NAMALWA (cell line): ENCODE measurements around the gene CDH8.

ENCODE experiments used
- DNase-seq: peaks from one replicate; pipeline ENCODE4 v3.0.0-alpha.2; 2015; ENCODE audit warnings: low spot score

Gene CDH8

GRCh38 chr16:62029947-62030346 lies 6.3 kb downstream of the CDH8 start:
- DNase-seq, result no peak

GRCh38 chr16:62022688-62023087 lies 13.6 kb downstream of the CDH8 start:
- DNase-seq, result no peak

GRCh38 chr16:62021161-62021581 lies 15.1 kb downstream of the CDH8 start:
- no peak for DNase-seq

DNA sequence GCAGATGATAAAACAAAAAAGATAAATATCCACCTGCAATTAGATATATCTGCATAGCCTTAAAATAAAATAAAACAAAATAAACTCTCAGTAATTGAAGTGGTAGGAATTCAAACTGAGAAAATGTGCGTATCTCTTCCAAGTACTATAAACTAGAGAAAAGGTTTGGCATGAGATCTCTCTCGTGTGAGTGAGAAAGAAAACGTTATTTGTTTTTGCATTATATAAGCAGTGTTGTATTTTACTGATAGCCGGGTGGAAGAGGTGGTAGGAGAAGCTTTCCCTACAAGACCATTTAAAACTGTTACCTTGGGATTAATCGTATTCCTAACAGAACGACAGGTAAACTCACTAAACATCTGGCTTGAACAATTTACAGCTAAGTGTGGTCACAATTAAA lies 15.6 kb downstream of the CDH8 start:
- no peak for DNase-seq

GRCh38 chr16:62019851-62020250 lies 16.4 kb downstream of the CDH8 start:
- no peak for DNase-seq

DNA sequence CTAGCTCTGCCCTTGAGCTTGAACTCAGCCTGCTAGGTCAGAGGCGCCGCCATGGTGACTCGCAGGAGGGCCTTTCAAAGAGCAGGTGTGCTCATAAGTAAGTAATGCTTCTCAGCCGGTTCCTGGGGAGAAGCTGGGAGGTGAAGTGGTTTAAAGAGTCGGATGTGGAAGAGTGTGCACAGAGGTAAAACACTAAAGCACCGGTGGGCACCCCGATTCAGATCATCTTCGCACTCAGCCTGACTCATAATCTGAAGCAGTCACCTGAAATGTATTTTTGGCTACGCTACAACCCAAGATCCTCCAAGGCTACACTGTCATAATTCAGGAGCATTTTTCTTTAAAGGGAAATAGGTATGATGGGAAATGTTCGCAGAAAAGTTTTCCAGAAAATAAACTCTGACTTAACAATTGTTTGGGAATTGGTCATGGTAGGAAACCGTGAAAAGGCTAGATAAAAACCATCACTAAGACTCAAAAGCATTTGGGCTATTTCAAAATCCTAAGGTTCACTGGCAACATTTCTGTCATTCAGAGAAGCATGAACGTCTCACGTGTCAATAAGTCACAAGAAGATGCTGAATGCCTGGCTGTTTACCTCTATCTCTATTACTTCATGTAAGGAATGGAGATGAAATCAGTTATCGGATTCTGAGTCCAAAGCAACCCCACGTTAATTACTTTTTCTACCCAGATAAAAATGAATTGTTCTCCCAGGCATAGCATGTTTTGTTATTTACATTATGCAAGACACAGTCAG lies 17.8 kb downstream of the CDH8 start:
- DNase-seq, result no peak

DNA sequence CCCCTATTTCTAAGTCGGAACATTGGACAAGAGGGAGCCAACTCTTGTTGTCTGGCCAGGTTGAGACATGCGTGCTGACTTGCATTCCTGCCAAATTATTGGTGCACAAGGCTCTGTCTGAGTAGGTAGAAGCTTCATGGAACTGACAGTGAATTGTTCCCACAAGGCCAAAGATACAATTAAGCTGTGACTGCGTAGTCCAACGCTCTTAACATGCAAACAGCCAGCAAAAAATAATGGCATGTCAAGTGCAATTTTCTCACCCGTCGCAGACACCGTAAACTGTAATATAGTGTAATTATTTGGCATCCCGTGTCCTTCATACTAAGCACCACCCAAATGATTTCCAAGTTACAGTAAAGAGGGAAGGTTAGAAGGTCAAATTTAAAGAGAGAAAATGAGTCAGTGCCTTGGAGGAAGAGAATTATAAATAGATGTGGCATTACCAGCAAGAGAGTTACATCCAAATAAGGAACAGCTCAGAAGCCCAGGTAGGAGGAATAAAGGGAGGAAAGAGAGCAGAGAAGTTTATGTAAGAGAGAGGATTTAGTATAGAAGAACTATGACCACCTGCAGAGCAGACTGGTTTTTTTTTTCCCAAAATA lies 21.8 kb downstream of the CDH8 start:
- DNase-seq, result no peak

- DNase-seq, result no peak
Observed at GRCh38 chr16:62010186-62010585, 26.1 kb downstream of the CDH8 start.

GRCh38 chr16:61998460-61998859 lies 37.8 kb downstream of the CDH8 start:
- no peak for DNase-seq

GRCh38 chr16:61993108-61993507 lies 43.1 kb downstream of the CDH8 start:
- no peak for DNase-seq

DNA sequence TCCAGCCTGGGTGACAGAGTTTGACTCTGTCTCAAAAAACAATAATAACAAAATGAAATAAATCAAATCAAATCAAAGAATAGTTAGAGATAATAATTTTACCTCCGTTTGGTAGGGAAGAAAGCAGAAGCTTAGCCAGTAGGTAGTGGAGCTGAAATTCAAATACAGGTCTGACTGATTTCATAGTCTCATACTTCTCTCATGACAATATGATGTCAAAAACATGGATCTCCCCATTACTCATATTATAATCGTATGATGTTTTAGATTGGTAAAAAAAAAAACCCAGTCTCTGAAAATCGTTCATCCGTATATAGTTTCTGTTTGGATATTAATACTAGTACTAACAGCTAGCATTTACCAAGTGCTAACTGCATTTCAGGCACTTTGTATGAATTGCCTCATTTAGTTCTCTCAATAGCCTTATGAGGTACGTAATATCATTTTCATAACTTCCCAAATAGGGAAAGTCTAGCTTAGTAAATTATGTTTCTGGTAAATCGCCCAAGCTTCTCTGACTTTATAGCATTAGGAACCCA lies 48.7 kb downstream of the CDH8 start:
- no peak for DNase-seq

DNA sequence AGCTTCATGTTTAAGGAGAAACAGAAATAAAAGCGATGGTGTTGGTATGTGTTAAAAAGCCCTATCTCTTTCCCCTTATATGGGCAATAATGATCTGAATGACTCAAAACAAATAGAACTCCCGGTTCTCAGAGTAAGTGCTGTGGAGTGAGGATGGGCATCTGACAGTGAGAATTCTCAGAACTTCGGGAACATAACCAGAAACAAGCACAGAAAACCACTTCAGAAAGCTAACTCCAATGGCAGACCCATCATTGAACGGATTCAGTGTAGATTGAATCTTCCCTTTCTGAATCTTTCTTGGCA lies 67.2 kb downstream of the CDH8 start:
- DNase-seq, result no peak

DNA sequence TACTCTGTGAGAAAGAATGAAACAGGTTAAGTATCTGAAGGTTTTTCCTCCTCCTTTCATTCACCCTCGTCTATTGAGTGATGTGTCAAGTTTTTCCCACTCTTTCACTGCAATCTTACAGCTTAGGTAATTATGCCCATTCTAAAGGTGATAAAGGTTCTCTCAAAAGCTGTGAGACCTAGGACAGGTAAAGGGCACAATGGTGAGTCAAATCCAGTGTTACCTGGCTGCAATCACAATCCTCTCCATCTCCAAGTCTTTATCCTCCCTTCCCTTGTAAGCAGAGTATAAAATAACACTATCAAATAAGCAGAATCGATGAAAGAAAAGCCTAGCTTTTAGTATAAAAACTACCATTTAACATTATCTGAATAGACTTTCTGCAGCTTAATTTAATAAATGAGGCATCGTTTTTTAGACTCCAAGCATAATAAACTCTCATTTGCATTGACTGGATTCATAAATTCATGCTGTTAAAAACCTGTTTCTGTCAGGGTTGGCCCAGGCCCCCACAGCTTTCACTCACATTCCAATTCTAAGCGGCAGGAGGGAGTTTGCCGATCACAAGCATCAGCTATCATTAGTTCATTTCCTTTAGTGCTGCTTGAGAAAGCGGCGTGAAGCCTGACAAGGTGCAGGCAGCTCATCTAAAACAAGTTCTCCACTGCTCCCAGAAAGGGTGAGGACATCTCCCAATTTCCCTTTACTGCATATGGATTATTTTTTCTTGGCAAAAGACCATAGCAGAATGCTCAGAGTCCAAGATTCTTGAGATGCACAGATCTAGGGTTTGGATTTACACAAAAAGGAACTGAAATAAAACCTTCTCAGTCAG lies 67.8 kb downstream of the CDH8 start:
- DNase-seq, result no peak

- no peak for DNase-seq
Observed at GRCh38 chr16:61957075-61957855, 79.0 kb downstream of the CDH8 start.

GRCh38 chr16:61952841-61953240 lies 83.4 kb downstream of the CDH8 start:
- no peak for DNase-seq

- DNase-seq, result no peak
Observed at GRCh38 chr16:61948414-61948813, 87.8 kb downstream of the CDH8 start.

DNA sequence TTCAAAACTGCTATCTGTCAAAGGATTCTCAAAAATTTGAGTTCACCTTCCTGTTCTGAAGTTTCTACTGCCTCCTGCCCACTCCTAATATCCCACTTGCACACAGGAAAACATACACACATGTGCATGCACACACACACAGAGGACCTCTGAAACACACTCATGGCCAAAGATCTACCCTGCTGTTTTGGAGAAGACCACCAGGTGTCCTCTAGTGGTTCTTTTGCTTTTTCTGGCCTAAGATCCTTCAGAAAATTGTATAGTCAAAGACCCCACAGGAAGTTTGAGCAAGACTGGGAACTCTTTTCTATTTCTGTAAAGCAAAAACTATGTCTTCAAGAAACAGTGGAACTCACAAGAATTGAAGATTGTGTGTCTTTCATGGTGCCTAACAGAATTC lies 90.2 kb downstream of the CDH8 start:
- DNase-seq, result peak; percentile 21

- no peak for DNase-seq
Observed at GRCh38 chr16:61945511-61945910, 90.7 kb downstream of the CDH8 start.

DNA sequence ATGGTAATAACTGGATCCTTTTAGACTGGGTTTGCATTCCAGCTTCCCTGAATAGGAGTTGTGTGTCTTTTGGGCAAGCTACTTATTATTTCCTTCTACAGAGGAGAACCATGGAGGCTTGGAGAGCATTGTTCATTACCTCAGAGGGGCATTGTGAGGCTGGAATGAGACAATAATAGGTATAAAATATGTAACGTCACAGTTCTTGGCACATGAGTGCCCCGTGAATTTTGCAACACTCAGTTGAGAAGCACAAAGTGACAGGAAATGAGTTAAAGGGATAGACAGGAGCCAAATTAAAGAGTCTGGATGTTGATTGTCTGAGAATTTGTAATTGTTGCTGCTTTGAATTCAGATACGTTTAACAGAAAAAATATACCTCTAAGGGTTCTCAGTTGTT lies 92.2 kb downstream of the CDH8 start:
- no peak for DNase-seq

DNA sequence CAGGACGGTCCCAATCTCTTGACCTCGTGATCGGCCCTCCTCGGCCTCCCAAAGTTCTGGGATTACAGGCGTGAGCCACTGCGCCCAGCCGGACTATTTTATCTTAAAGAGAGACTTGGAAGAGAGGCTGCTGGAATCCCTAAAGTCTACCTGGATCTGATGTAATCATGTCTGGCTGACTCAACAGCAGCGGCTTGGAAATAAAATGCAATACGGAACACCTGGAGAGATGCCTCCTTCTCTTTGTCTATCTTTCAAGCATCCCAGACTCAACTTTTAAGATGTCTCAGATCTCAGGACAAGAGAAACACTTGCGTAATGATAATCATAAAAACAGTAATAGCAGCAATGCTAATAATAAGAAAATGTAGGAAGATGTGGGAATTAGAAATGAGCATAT lies 95.6 kb downstream of the CDH8 start:
- no peak for DNase-seq

DNA sequence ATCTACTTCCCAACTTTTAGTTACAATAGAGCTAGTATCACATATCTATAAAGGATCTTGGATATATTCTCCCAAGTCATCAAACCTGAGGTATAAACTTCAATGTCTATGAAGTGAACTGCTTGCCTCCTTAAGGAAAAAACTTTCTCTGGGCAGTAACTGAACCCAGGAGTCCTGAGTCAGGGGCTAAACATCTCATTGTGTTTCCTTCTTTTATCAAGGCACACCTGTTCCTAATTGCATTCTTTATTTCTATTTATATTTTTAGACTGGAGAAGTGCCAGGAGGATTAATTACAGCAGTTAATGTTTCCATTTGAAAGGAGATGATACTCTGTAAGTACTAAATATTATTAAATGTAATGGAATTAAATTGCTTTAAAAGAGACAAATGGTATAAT lies 98.6 kb downstream of the CDH8 start:
- no peak for DNase-seq

DNA sequence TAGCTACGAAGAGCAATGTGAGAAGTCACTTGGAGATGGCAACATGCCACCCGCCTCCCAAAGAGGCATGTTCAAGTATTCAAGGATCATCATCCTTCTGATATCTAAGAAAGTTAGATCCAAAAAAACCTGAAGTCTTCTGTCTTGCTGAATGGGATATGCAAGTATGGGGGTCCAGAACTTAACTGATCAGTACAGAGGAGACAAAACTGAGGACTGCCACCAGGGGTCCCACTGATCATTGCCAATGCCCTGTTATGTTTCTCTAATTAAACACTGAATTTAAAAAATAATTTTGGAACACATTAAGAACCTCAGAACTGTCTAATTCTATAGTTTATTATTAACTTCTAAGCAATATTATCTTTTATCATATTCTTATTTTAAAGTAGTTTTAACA lies 99.7 kb downstream of the CDH8 start:
- DNase-seq, result peak; percentile 25
